ENCODE results near the gene ASB9.
"Not testable (repeated sequence)": the region's sequence is repeated elsewhere in the genome, so short reads cannot be mapped to it uniquely, and the experiment has no call there.

Gene ASB9

GRCh38 chrX:15274946-15275345 lies 5.1 kb upstream of the ASB9 start:
- Mint-ChIP-seq H3K27me3 (ENCODE audit: low read depth) (no peaks in the 10 kb centered on the region), H3K36me3 (ENCODE audit: low read depth) (no peaks in the 10 kb centered on the region), H3K4me3 (no peak overlapping the region), H3K27ac (no peak overlapping the region), H3K9me3 (no peaks in the 10 kb centered on the region), H3K4me1 (ENCODE audit: low read depth) (no peaks in the 10 kb centered on the region)
- DNase-seq (ENCODE audit: low spot score) = no peak

DNA sequence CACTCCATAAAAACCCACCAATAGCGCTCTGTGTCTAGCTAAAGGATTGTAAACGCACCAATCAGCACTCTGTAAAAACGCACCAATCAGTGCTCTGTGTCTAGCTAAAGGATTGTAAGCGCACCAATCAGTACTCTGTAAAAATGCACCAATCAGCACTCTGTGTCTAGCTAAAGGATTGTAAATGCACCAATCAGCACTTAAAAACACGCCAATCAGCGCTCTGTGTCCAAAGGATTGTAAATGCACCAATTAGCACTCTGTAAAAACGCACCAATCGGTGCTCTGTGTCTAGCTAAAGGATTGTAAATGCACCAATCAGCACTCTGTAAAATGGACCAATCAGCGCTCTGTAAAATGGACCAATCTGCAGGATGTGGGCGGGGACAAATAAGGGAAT lies 3.4 kb upstream of the ASB9 start:
- DNase-seq (ENCODE audit: low spot score); H3K27me3 Mint-ChIP-seq (ENCODE audit: low read depth); H3K27ac Mint-ChIP-seq; H3K36me3 Mint-ChIP-seq (ENCODE audit: low read depth); H3K9me3 Mint-ChIP-seq; H3K4me1 Mint-ChIP-seq (ENCODE audit: low read depth); H3K4me3 Mint-ChIP-seq: not testable (repeated sequence)

DNA sequence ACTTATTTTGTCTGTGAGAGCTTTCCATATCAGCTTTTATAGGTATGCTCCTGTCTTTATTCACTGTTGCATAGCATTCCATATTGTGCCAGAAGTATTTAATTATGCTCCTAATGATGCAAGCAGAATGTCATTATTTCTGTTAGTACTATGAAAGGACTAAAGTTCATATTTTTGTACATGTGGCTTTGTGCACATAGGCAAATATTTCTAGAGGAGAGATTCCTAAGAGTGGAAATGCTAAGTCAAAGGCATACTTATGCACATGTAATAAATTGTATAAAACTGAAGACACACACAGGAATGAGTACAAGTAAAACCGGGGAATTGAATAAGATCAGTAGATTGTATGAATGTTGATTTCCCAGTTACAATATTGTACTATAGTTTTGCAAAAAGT lies 1.9 kb upstream of the ASB9 start:
- no peak overlapping the region for H3K4me3 Mint-ChIP-seq
- H3K36me3 Mint-ChIP-seq (ENCODE audit: low read depth) = no peaks in the 10 kb centered on the region
- H3K27me3 Mint-ChIP-seq (ENCODE audit: low read depth) = no peaks in the 10 kb centered on the region
- no peak overlapping the region for H3K27ac Mint-ChIP-seq
- no peak for DNase-seq (ENCODE audit: low spot score)
- peaks cover 4% of the 10 kb centered on the region for H3K4me1 Mint-ChIP-seq (ENCODE audit: low read depth)
- no peaks in the 10 kb centered on the region for H3K9me3 Mint-ChIP-seq

DNA sequence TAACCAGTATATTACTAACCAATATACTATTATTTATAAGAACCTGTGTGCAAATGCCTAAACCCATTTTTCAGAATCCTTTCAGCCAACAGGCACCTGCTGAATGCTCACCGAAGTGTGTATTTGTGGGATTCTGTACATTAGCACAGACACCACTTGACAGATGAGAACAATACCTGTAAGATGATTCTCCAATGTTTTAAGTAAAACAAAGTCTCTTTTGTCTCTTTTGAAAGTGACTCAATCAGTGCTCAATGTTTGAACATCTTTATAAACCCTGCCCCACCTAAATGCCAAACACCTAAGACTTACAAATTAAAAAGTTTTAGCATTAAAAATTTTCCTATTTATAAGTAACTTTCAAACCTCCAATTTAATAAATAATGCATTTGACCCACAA lies 763 bp downstream of the ASB9 start:
- H3K4me1 Mint-ChIP-seq (ENCODE audit: low read depth) = peaks cover 4% of the 10 kb centered on the region
- no peaks in the 10 kb centered on the region for H3K27me3 Mint-ChIP-seq (ENCODE audit: low read depth)
- no peaks in the 10 kb centered on the region for H3K36me3 Mint-ChIP-seq (ENCODE audit: low read depth)
- no peaks in the 10 kb centered on the region for H3K9me3 Mint-ChIP-seq
- H3K4me3 Mint-ChIP-seq = no peak overlapping the region
- no peak for DNase-seq (ENCODE audit: low spot score)
- H3K27ac Mint-ChIP-seq = no peak overlapping the region

GRCh38 chrX:15254852-15255251 lies 15.0 kb downstream of the ASB9 start:
- Mint-ChIP-seq H3K27me3 (ENCODE audit: low read depth) (peaks cover 2% of the 10 kb centered on the region), H3K9me3 (no peaks in the 10 kb centered on the region), H3K4me1 (ENCODE audit: low read depth) (no peaks in the 10 kb centered on the region), H3K4me3 (no peak overlapping the region), H3K27ac (no peak overlapping the region), H3K36me3 (ENCODE audit: low read depth) (no peaks in the 10 kb centered on the region)
- no peak for DNase-seq (ENCODE audit: low spot score)

GRCh38 chrX:15245896-15246295 lies 24.0 kb downstream of the ASB9 start:
- Mint-ChIP-seq H3K4me1 (ENCODE audit: low read depth) (peaks cover 3% of the 10 kb centered on the region), H3K36me3 (ENCODE audit: low read depth) (no peaks in the 10 kb centered on the region), H3K27ac (no peak overlapping the region), H3K9me3 (no peaks in the 10 kb centered on the region), H3K27me3 (ENCODE audit: low read depth) (no peaks in the 10 kb centered on the region), H3K4me3 (no peak overlapping the region)
- no peak for DNase-seq (ENCODE audit: low spot score)

GRCh38 chrX:15244421-15244820 lies 25.5 kb downstream of the ASB9 start:
- peaks cover 3% of the 10 kb centered on the region for H3K4me1 Mint-ChIP-seq (ENCODE audit: low read depth)
- H3K9me3 Mint-ChIP-seq = no peaks in the 10 kb centered on the region
- H3K27me3 Mint-ChIP-seq (ENCODE audit: low read depth) = no peaks in the 10 kb centered on the region
- no peak for DNase-seq (ENCODE audit: low spot score)
- H3K36me3 Mint-ChIP-seq (ENCODE audit: low read depth) = no peaks in the 10 kb centered on the region
- H3K27ac Mint-ChIP-seq = no peak overlapping the region
- H3K4me3 Mint-ChIP-seq = no peak overlapping the region

GRCh38 chrX:15242899-15243555 lies 26.9 kb downstream of the ASB9 start:
- H3K27ac Mint-ChIP-seq = no peak overlapping the region
- H3K27me3 Mint-ChIP-seq (ENCODE audit: low read depth) = no peaks in the 10 kb centered on the region
- peak; percentile 4 for DNase-seq (ENCODE audit: low spot score)
- H3K9me3 Mint-ChIP-seq = no peaks in the 10 kb centered on the region
- peaks cover 3% of the 10 kb centered on the region for H3K4me1 Mint-ChIP-seq (ENCODE audit: low read depth)
- H3K36me3 Mint-ChIP-seq (ENCODE audit: low read depth) = no peaks in the 10 kb centered on the region
- no peak overlapping the region for H3K4me3 Mint-ChIP-seq

- Mint-ChIP-seq H3K27ac (no peak overlapping the region), H3K36me3 (ENCODE audit: low read depth) (no peaks in the 10 kb centered on the region), H3K9me3 (no peaks in the 10 kb centered on the region), H3K27me3 (ENCODE audit: low read depth) (peaks cover 5% of the 10 kb centered on the region), H3K4me1 (ENCODE audit: low read depth) (no peaks in the 10 kb centered on the region), H3K4me3 (no peak overlapping the region)
- no peak for DNase-seq (ENCODE audit: low spot score)
Observed at GRCh38 chrX:15241301-15241700, 28.6 kb downstream of the ASB9 start.

- H3K27me3 Mint-ChIP-seq (ENCODE audit: low read depth) = peaks cover 5% of the 10 kb centered on the region
- no peaks in the 10 kb centered on the region for H3K4me1 Mint-ChIP-seq (ENCODE audit: low read depth)
- DNase-seq (ENCODE audit: low spot score) = no peak
- H3K36me3 Mint-ChIP-seq (ENCODE audit: low read depth) = no peaks in the 10 kb centered on the region
- H3K4me3 Mint-ChIP-seq = no peak overlapping the region
- H3K9me3 Mint-ChIP-seq = no peaks in the 10 kb centered on the region
- no peak overlapping the region for H3K27ac Mint-ChIP-seq
Observed at GRCh38 chrX:15240414-15240813, 29.5 kb downstream of the ASB9 start.

DNA sequence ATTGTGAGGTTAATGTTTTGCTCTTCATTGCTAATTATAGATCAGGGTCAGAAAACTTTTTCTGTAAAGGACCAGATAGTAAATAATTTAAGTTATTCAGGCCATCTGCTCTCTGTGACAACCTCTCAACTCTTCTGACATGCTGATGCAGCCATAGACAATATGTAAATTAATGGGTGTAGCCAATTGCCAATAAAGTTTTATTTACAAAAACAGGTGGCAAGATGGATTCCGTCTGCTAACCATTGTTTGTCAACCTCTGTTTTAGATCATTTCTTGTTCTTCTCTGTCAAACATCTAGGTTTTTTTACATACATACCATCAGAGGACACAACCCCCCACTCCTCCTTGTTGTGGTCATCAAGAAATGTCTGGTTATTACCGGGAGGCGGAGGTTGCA lies 33.7 kb downstream of the ASB9 start:
- Mint-ChIP-seq H3K27ac (no peak overlapping the region), H3K9me3 (no peaks in the 10 kb centered on the region), H3K36me3 (ENCODE audit: low read depth) (no peaks in the 10 kb centered on the region), H3K4me1 (ENCODE audit: low read depth) (no peaks in the 10 kb centered on the region), H3K27me3 (ENCODE audit: low read depth) (peaks cover 7% of the 10 kb centered on the region), H3K4me3 (no peak overlapping the region)
- DNase-seq (ENCODE audit: low spot score) = no peak

GRCh38 chrX:15235001-15235400 lies 34.9 kb downstream of the ASB9 start:
- H3K36me3 Mint-ChIP-seq (ENCODE audit: low read depth) = no peaks in the 10 kb centered on the region
- no peak overlapping the region for H3K27ac Mint-ChIP-seq
- no peaks in the 10 kb centered on the region for H3K9me3 Mint-ChIP-seq
- H3K4me3 Mint-ChIP-seq = no peak overlapping the region
- DNase-seq (ENCODE audit: low spot score) = no peak
- H3K27me3 Mint-ChIP-seq (ENCODE audit: low read depth) = peaks cover 7% of the 10 kb centered on the region
- H3K4me1 Mint-ChIP-seq (ENCODE audit: low read depth) = no peaks in the 10 kb centered on the region

DNA sequence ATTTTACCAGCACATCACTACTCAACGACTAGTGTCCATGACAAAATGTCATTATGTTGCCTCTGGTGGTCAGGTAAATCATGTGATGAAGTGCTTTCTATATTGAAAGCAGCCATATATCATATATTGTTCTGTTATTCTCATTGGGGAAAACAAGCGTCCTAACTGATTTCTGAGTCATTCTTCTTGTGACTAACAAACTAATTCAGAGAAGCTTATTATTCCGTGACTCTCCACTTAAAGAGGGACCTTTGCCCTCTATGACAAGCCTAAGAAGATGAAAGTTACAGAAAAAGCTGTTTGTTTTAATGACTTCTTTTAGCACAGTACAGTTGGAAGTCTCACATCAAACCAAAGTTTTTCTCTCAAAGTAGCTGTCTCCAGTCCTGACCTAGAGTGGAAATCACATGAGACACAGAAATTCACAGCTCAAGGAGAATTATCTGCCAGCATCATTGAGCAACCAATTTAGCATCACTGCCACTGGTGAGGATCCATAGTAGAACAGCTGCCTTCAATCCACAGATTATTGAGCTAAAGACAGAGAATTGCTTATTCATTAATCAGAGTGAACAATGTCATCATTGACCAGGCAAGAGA lies 36.4 kb downstream of the ASB9 start:
- no peak overlapping the region for H3K4me3 Mint-ChIP-seq
- no peaks in the 10 kb centered on the region for H3K36me3 Mint-ChIP-seq (ENCODE audit: low read depth)
- no peaks in the 10 kb centered on the region for H3K9me3 Mint-ChIP-seq
- H3K4me1 Mint-ChIP-seq (ENCODE audit: low read depth) = no peaks in the 10 kb centered on the region
- H3K27ac Mint-ChIP-seq = no peak overlapping the region
- peaks cover 7% of the 10 kb centered on the region for H3K27me3 Mint-ChIP-seq (ENCODE audit: low read depth)
- no peak for DNase-seq (ENCODE audit: low spot score)

DNA sequence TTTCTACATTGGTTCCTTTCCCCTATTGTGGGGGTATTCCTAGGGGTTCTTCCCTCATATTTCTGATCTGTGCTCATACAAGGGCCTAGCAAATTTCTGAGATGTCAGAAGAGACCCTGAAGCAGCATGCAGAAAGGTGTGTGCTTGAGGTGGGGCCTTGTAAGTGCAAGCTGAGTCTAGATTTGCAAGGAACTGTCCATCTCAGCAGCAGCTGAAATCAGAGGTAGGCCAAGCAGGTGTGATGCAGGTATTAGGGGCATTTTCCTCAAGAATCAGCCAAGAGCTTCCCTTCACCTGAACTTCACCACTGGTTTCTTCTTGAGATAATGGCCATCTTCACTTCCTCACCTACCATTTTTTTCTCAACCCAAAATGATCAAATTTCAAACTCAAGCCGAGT lies 45.1 kb downstream of the ASB9 start:
- no peaks in the 10 kb centered on the region for H3K36me3 Mint-ChIP-seq (ENCODE audit: low read depth)
- no peaks in the 10 kb centered on the region for H3K9me3 Mint-ChIP-seq
- H3K27ac Mint-ChIP-seq = no peak overlapping the region
- H3K4me3 Mint-ChIP-seq = no peak overlapping the region
- peaks cover 2% of the 10 kb centered on the region for H3K4me1 Mint-ChIP-seq (ENCODE audit: low read depth)
- no peak for DNase-seq (ENCODE audit: low spot score)
- peaks cover 7% of the 10 kb centered on the region for H3K27me3 Mint-ChIP-seq (ENCODE audit: low read depth)

- Mint-ChIP-seq H3K4me1 (ENCODE audit: low read depth) (peaks cover 2% of the 10 kb centered on the region), H3K27ac (no peak overlapping the region), H3K9me3 (no peaks in the 10 kb centered on the region), H3K27me3 (ENCODE audit: low read depth) (peaks cover 9% of the 10 kb centered on the region), H3K4me3 (no peak overlapping the region), H3K36me3 (ENCODE audit: low read depth) (no peaks in the 10 kb centered on the region)
- no peak for DNase-seq (ENCODE audit: low spot score)
Observed at GRCh38 chrX:15221321-15221720, 48.6 kb downstream of the ASB9 start.

All from T-helper 2 cell treated with Interferon-gamma antibody and Interleukin-4, amounts not matched to agents 5 μg/mL and 100 μg/mL, for 36 hours (primary cell).